Coronary artery (tissue), 2 donors: ENCODE measurements around the gene ADCY7.

ENCODE experiments used
- DNase-seq: peaks from one replicate; pipeline ENCODE4 v3.0.0-alpha.2; 2017; ENCODE audit warnings: low spot score
- H3K27ac ChIP-seq, 2 donors: fragments of 200-600 bp; sonication (generic); one replicate each; pipeline ENCODE4 v1.5.1; 2016 to 2019
- H3K4me3 ChIP-seq: fragments of 200-600 bp; sonication (generic); 2 replicates; pipeline ENCODE4 v1.5.1; 2016; ENCODE audit warnings: mild to moderate bottlenecking, moderate library complexity
- CTCF ChIP-seq: fragments of 200-600 bp; sonication (generic); IDR thresholded peaks from one replicate; pipeline ENCODE4 v1.5.1; 2019; ENCODE audit warnings: antibody characterized with exemption

Gene ADCY7

DNA sequence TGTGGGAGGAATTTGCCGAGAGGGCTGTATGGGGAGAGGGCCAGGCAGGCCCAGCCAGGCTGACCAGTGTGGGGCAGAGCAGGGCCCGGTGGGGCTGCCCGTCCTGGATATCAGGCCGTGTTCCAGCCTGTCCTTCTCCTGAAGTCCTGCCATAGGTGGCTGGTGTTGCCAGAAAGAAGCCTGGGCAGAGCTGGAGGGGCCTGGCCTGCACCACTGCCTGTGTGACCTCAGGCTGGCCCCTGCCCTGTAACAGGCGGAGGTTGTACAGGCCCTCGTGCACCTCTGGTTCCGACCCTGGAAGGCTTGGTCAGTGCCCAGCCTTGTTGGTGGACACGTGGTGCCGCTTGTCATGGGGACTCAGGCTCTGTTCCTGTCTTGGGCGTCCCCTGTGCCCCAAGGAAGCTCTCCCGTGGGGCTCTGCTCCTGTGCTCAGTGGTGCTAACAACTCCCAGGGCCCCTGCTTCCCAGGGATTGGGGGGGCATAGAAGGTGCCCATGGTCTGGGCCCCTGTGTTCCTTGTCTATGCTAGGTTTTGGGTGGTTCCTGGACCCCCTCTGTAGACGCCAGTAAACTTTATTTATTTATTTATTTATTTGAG lies 33.3 kb downstream of the ADCY7 start:
- no peak for TF ChIP-seq CTCF
- Histone ChIP-seq H3K27ac (no peak overlapping the region), H3K4me3 (no peak overlapping the region)
- peak; percentile 68 for DNase-seq

DNA sequence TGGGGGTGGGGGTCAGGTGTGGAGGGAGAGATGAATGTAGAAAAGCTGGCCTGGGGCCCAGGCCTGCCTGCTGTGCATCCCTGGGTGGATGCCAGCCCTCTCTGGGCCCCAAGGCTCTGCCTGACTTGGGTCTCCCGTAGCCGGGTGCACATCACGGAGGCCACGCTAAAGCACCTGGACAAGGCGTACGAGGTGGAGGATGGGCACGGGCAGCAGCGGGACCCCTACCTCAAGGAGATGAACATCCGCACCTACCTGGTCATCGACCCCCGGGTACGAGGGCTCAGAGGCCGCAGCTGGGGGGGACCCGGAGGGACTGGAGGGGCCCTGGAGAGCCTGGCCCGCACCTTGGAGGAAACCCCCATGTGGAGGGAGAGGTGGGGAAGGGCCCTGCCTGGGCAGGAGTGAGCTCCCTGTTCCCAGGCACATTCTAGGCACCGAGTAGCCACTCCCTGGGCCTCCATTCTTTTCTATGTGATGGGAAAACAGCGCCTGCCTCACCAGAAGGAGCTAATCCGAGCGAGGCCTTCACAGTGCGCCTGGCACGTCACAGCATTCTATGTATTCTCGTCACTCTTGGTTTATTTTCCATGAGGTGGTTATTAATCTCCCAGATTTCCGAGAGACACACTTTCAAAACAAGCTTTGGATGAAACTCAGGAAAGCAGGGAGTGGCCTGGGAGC lies 34.7 kb downstream of the ADCY7 start:
- TF ChIP-seq CTCF = no peak
- peak; percentile 70 for DNase-seq
- H3K4me3 ChIP-seq = no peak overlapping the region
- H3K27ac ChIP-seq = peak overlapping the region in 1 of 2 donors; percentile 68

DNA sequence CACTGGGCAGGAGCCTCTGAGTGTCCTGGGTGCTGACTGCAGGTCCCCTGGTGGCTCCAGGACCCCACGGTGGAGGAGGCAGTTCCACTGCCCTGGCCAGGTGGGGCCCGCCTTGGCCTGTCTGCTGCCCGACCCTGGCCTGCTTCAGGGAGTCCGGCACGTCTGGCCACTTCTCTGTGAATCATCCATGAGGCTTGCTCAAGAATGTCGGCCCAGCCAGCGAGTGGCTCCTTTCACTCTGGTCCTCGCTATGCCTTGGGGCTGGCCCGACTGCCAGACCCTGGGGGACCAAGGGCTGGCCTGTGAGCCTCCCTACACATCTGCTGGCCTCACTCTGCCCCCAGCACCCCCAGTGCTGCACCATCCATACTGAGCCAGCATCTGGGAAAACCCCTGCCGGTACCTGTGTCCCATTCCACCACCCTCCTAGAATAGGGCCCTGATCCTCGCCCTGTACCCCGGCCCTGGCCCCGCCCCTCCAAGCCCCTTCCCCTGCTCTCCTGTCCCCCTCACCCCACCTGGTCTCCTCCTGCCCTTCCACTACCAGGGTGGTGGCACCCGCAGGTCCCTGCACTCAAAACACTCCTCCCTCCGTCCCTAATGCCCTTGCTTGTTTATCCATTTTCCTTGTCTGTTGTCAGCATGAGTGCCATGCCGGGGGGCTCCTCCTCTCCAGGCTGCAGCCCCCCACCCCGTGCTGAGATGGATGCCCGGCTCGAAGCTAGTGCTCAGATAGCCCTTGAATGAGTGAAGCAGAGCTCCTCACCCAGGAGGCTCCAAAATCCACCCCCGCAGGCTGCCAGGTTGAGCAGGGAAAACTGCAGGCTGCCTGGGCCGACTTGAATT lies 35.5 kb downstream of the ADCY7 start:
- Histone ChIP-seq H3K27ac (peak overlapping the region in 1 of 2 donors; percentile 68), H3K4me3 (no peak overlapping the region)
- peak; percentile 75 for DNase-seq
- TF ChIP-seq CTCF = no peak

GRCh38 chr16:50302472-50303005 lies 36.2 kb downstream of the ADCY7 start:
- Histone ChIP-seq H3K4me3 (no peak overlapping the region), H3K27ac (no peak overlapping the region)
- DNase-seq = peak; percentile 64
- no peak for TF ChIP-seq CTCF

DNA sequence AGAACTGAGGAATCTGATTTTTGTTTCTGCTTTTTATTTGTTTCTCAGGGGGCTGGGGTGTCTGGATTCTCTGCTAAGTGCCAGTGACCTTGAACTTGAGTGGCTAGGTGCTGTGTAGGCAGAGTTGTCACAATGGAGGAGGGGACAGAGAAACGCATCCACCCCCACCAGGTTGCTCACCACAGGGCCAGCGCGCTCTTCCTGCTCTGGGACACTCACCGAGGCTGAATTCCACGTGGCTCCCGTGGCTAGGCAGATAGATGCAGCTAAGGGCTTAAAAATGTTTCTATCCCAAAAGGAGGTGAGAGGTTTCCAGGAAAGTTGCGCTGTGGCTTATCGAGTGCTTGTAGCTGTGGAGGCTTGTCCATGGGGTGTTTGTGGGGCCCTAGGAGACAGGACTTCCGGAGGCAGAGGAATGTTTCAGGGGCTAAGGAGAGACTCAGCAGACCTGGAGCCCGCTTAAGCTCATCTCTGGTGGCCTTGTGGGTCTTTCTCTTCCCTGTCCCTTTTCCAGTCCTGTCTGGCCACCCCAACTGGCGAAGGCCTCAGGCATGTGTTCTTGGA lies 36.8 kb downstream of the ADCY7 start:
- peak; percentile 59 for DNase-seq
- no peak for TF ChIP-seq CTCF
- H3K27ac ChIP-seq = no peak overlapping the region
- H3K4me3 ChIP-seq = no peak overlapping the region

DNA sequence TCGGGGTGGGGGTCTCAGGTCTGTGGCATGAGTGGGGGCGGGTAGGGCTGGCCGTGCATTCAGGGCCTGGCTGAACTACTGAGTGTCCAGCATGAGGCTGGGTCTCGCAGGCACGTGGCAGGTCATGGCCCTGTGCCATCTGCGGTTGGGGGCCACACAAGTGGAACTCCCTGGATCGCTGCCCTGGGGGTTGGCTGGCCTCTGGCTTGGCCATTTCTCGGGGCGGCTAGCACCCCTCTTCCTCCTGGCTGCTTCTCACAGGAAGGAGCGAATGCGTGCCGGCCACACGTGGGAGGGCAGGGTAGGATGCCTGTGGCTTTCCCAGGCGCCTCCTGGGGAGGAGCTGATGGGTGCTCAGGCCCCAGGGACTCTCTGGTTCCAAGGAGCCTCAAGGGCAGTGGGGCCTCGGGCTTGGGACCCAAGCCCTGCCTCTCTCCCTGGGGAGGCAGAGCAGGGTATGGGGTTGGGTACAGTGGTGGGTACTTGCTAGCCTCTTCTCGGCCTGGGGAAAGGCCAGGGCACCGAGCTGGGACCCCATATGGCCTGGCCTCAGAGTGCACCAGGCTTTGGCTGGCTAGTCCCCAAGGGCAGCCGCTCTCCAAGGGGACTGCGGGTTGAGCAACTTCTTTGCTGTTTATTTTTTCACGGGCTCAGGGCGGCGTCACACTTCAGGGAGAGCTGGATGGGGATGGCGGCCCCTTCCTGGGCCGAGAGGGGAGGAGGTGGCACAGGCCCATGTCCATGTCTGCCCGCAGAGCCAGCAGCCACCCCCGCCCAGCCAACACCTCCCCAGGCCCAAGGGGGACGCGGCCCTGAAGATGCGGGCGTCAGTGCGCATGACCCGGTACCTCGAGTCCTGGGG lies 37.5 kb downstream of the ADCY7 start:
- Histone ChIP-seq H3K4me3 (no peak overlapping the region), H3K27ac (no peak overlapping the region)
- peak; percentile 62 for DNase-seq
- no peak for TF ChIP-seq CTCF
